HUES6 (cell line): Measurements from ENCODE around the gene GADL1.

ENCODE experiments used
- H3K27ac ChIP-seq: 2 replicates; pipeline ENCODE4 v1.7.0; 2013; ENCODE audit warnings: low read depth, mild to moderate bottlenecking, low read length, inconsistent platforms
- H3K27me3 ChIP-seq: 2 replicates; pipeline ENCODE4 v1.6.1; 2013; ENCODE audit warnings: low read length; ENCODE audit not compliant: control insufficient read depth, insufficient read depth
- H3K36me3 ChIP-seq: 2 replicates; pipeline ENCODE4 v1.6.1; 2013; ENCODE audit warnings: low read length; ENCODE audit not compliant: control insufficient read depth, insufficient read depth
- H3K4me1 ChIP-seq: 2 replicates; pipeline ENCODE4 v1.6.1; 2013; ENCODE audit warnings: low read length; ENCODE audit not compliant: control insufficient read depth, insufficient read depth
- H3K4me3 ChIP-seq: 2 replicates; pipeline ENCODE4 v1.5.1; 2013; ENCODE audit warnings: low read depth, low read length
- H3K9ac ChIP-seq: one replicate; pipeline ENCODE4 v1.6.1; 2013; ENCODE audit warnings: mild to moderate bottlenecking, low read length
- H3K9me3 ChIP-seq: 2 replicates; pipeline ENCODE4 v1.6.1; 2013; ENCODE audit warnings: low read depth, low read length; ENCODE audit not compliant: control insufficient read depth, insufficient read depth

The GADL1 gene

GRCh38 chr3:30742796-30743619 lies 151.5 kb downstream of the GADL1 start:
- no peaks in the 10 kb centered on the region for H3K27me3 ChIP-seq
- H3K27ac ChIP-seq: no peak overlapping the region
- no peak overlapping the region for H3K9ac ChIP-seq
- H3K36me3 ChIP-seq: no peaks in the 10 kb centered on the region
- no peak overlapping the region for H3K4me3 ChIP-seq
- H3K4me1 ChIP-seq: peaks cover 23% of the 10 kb centered on the region
- H3K9me3 ChIP-seq: no peaks in the 10 kb centered on the region

DNA sequence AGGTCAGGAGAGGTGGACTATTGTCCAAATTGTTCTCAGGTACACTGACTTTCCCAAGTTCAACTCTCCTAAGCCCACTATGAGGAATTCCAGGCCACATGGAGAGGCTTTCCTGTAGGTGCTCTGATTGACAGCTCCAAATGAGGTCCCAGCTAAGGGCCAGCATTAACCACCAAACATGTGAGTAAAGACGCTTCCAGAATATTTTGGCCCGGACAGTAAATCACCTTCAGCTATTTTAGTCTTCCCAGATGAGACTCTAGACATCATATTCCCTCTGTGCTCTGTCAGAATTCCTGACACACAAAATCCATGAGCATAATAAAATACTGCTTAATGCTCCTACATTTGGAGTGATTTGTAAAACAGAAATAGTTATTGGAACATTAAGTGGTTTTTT lies 152.6 kb downstream of the GADL1 start:
- H3K27me3 ChIP-seq: no peaks in the 10 kb centered on the region
- no peak overlapping the region for H3K27ac ChIP-seq
- no peaks in the 10 kb centered on the region for H3K9me3 ChIP-seq
- peaks cover 13% of the 10 kb centered on the region for H3K4me1 ChIP-seq
- no peak overlapping the region for H3K9ac ChIP-seq
- H3K36me3 ChIP-seq: no peaks in the 10 kb centered on the region
- no peak overlapping the region for H3K4me3 ChIP-seq

DNA sequence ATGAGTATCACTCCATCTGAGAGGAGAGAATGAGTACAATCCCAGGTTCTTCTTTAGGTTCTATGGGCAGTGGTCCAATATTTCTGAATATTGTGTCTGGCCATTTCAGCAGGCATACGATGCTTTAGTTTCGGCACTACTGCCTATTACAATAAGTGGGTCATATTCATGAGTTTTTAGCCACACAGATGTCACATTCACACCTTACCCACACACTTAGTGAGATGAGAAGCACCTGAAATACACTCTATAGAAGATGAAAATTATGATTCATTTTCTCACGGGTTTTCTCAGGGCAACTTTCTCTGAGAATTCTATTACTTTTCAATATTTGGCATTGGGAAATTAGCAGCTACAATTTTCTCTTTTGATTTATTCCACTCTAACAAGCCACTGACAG lies 155.9 kb downstream of the GADL1 start:
- Histone ChIP-seq H3K27me3 (no peaks in the 10 kb centered on the region), H3K9ac (no peak overlapping the region), H3K9me3 (peaks cover 4% of the 10 kb centered on the region; the same call in 1 of the 2 replicates), H3K4me1 (peaks cover 9% of the 10 kb centered on the region), H3K36me3 (no peaks in the 10 kb centered on the region), H3K27ac (no peak overlapping the region), H3K4me3 (no peak overlapping the region)

GRCh38 chr3:30737743-30738499 lies 156.5 kb downstream of the GADL1 start:
- Histone ChIP-seq H3K4me3 (no peak overlapping the region), H3K9ac (no peak overlapping the region), H3K27ac (no peak overlapping the region), H3K36me3 (no peaks in the 10 kb centered on the region), H3K9me3 (peaks cover 4% of the 10 kb centered on the region; the same call in 1 of the 2 replicates), H3K4me1 (peaks cover 2% of the 10 kb centered on the region; the same call in 1 of the 2 replicates), H3K27me3 (no peaks in the 10 kb centered on the region)

DNA sequence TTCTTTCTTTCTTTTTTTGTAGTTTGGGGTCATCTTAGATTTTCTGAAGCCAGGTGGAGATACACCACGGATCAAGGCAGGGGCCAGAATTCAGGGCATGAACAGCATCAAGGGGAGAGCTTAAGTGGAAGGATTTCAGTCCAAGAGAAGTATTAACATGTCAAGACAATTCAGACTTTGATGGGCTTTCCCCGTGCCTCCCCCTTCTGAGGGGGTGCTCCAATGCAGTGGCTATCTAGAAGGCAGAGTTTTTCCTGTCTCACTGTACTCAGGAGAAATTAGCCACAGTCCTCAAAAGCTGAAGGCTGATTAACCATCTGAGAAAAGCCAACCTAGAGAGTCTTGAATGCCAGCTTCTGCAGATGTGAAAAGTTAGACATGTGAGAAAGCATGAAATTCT lies 160.8 kb downstream of the GADL1 start:
- no peak overlapping the region for H3K4me3 ChIP-seq

DNA sequence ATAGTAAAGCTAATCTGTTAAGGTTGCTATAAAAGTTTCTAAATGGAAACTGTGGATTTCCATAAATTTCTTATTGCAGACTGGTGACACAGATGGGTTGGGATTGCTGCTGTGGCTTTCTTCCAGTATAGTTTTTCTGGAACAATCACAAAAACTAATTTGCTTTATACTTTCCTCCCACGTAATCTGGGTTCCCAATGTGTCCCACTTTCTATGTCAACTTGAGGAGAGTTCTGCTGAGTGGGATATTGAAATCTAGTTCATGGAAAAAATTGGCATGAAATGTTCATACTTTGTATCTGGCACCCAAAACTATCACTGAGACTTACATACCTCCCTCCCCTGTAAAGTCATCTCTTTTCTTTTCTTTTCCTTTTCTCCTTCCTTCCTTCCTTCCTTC lies 161.3 kb downstream of the GADL1 start:
- Histone ChIP-seq H3K9me3 (peaks cover 4% of the 10 kb centered on the region; the same call in 1 of the 2 replicates), H3K4me1 (no peaks in the 10 kb centered on the region)

More for the DNA sequence above, 160.8 kb downstream of the GADL1 start:
- no peak overlapping the region for H3K9ac ChIP-seq
- peaks cover 4% of the 10 kb centered on the region; the same call in 1 of the 2 replicates for H3K9me3 ChIP-seq
- no peaks in the 10 kb centered on the region for H3K36me3 ChIP-seq
- H3K27ac ChIP-seq: no peak overlapping the region
- no peaks in the 10 kb centered on the region for H3K4me1 ChIP-seq
- H3K27me3 ChIP-seq: no peaks in the 10 kb centered on the region

DNA sequence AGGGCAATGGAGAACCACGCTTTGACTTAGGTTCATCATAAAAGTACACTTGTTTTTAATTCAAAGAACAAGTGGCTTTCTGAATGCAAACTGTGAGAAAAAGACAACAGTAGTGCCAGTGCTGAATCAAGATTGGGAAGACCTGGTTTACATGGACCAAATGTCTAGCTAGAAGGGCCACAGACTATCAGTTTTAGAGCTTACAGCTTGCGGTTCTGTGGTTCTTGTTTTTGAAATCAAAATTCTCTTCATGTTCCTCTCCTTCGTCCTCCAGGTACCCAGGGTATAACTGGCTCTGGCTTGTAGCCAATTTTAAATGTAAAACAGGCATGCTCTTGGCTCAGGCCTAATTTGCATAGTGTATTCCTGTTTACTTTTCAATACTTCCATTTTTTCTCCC lies 163.5 kb downstream of the GADL1 start:
- H3K27me3 ChIP-seq: no peaks in the 10 kb centered on the region
- peaks cover 4% of the 10 kb centered on the region; the same call in 1 of the 2 replicates for H3K9me3 ChIP-seq
- no peak overlapping the region for H3K9ac ChIP-seq
- no peaks in the 10 kb centered on the region for H3K36me3 ChIP-seq
- H3K4me3 ChIP-seq: no peak overlapping the region
- no peak overlapping the region for H3K27ac ChIP-seq
- no peaks in the 10 kb centered on the region for H3K4me1 ChIP-seq

More for the DNA sequence above, 161.3 kb downstream of the GADL1 start:
- Histone ChIP-seq H3K4me3 (no peak overlapping the region), H3K27ac (no peak overlapping the region), H3K36me3 (no peaks in the 10 kb centered on the region), H3K9ac (no peak overlapping the region), H3K27me3 (no peaks in the 10 kb centered on the region)

- Histone ChIP-seq H3K36me3 (no peaks in the 10 kb centered on the region), H3K27ac (no peak overlapping the region), H3K4me1 (no peaks in the 10 kb centered on the region), H3K27me3 (no peaks in the 10 kb centered on the region), H3K9ac (no peak overlapping the region), H3K4me3 (no peak overlapping the region), H3K9me3 (no peaks in the 10 kb centered on the region)
Observed at GRCh38 chr3:30729936-30730335, 164.5 kb downstream of the GADL1 start.

DNA sequence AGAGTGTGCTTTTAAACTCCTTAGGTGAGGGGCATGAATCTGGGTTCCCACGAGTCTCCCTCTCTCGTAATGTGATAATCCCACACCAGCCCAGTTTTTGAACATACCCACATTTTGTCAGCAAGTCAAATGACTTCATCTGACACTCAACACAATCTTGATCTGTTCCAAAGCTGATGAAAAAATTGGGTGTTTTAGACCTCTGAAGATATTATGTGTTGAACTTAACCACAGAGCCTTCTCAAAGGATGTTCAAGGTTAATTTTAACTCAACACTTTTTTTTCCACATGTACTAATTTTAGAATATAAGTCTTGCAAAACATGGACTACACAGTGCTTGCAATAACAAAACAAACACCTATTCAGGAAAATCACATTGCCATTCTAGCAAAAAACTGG lies 164.9 kb downstream of the GADL1 start:
- Histone ChIP-seq H3K4me1 (no peaks in the 10 kb centered on the region), H3K27me3 (no peaks in the 10 kb centered on the region), H3K36me3 (no peaks in the 10 kb centered on the region), H3K27ac (no peak overlapping the region), H3K9me3 (no peaks in the 10 kb centered on the region), H3K4me3 (no peak overlapping the region), H3K9ac (no peak overlapping the region)

GRCh38 chr3:30728143-30728542 lies 166.3 kb downstream of the GADL1 start:
- no peak overlapping the region for H3K4me3 ChIP-seq
- H3K27me3 ChIP-seq: no peaks in the 10 kb centered on the region
- no peak overlapping the region for H3K27ac ChIP-seq
- H3K4me1 ChIP-seq: no peaks in the 10 kb centered on the region
- no peak overlapping the region for H3K9ac ChIP-seq
- no peaks in the 10 kb centered on the region for H3K9me3 ChIP-seq
- no peaks in the 10 kb centered on the region for H3K36me3 ChIP-seq

- H3K9ac ChIP-seq: no peak overlapping the region
- no peak overlapping the region for H3K4me3 ChIP-seq
- no peaks in the 10 kb centered on the region for H3K9me3 ChIP-seq
- no peak overlapping the region for H3K27ac ChIP-seq
- no peaks in the 10 kb centered on the region for H3K27me3 ChIP-seq
- no peaks in the 10 kb centered on the region for H3K36me3 ChIP-seq
- H3K4me1 ChIP-seq: peaks cover 7% of the 10 kb centered on the region
Observed at GRCh38 chr3:30724863-30725262, 169.6 kb downstream of the GADL1 start.
